Breast epithelium (tissue), 3 donors: Measurements from ENCODE around the gene COLEC11.

Source experiments
- POLR2A ChIP-seq: fragments of 450-650 bp; IDR thresholded peaks from one replicate; pipeline ENCODE4 v1.6.1; 2016; ENCODE audit warnings: antibody characterized with exemption, mild to moderate bottlenecking, moderate library complexity
- TF ChIP-seq, protein P1 (sequence below), 3 donors: fragments of 450-650 bp; IDR thresholded peaks; one replicate each; pipeline ENCODE4 v1.5.1; 2016 to 2017; ENCODE audit warnings: antibody characterized with exemption in 3 of 3, mild to moderate bottlenecking in 3 of 3, moderate library complexity in 3 of 3

DNA sequence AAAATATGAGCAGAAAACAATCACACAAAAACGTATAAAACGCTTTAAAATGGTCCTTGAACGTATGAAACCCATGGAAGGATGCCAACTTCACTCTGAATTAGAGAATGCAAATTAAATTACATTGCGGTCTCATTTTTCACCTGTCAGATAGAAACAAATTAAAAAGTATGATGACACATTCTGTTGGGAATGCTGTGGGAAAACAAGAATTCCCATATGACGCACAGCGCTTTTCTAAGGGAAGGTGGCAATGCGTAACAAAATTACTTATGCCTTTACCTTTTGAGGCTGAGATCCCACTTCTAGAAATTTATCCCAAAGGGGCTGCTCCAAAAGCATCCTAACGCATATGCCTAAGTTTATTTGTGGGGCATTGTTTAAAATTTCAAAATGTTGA is 23.6 kb upstream of the COLEC11 start:
- TF ChIP-seq, protein P1, sequence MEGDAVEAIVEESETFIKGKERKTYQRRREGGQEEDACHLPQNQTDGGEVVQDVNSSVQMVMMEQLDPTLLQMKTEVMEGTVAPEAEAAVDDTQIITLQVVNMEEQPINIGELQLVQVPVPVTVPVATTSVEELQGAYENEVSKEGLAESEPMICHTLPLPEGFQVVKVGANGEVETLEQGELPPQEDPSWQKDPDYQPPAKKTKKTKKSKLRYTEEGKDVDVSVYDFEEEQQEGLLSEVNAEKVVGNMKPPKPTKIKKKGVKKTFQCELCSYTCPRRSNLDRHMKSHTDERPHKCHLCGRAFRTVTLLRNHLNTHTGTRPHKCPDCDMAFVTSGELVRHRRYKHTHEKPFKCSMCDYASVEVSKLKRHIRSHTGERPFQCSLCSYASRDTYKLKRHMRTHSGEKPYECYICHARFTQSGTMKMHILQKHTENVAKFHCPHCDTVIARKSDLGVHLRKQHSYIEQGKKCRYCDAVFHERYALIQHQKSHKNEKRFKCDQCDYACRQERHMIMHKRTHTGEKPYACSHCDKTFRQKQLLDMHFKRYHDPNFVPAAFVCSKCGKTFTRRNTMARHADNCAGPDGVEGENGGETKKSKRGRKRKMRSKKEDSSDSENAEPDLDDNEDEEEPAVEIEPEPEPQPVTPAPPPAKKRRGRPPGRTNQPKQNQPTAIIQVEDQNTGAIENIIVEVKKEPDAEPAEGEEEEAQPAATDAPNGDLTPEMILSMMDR (IDR thresholded peaks at IDR 0.05): no peak
- no peak for TF ChIP-seq POLR2A
